ENCODE measurements around the gene DLG3.

Gene DLG3

GRCh38 chrX:70552130-70552704 is 107.6 kb downstream of the DLG3 start:
- H3K4me3 ChIP-seq (ENCODE audit: low read length): no peak overlapping the region
- H3K27ac ChIP-seq (ENCODE audit: low read depth, low read length): no peak overlapping the region
- no peaks in the 10 kb centered on the region for H4K20me1 ChIP-seq (ENCODE audit: control insufficient read depth, insufficient read depth, low read depth, low read length)
- no peak for TF ChIP-seq EZH2phosphoT487 (IDR thresholded peaks at IDR 0.05; ENCODE audit: borderline replicate concordance, low read length)
- TF ChIP-seq, protein P1, sequence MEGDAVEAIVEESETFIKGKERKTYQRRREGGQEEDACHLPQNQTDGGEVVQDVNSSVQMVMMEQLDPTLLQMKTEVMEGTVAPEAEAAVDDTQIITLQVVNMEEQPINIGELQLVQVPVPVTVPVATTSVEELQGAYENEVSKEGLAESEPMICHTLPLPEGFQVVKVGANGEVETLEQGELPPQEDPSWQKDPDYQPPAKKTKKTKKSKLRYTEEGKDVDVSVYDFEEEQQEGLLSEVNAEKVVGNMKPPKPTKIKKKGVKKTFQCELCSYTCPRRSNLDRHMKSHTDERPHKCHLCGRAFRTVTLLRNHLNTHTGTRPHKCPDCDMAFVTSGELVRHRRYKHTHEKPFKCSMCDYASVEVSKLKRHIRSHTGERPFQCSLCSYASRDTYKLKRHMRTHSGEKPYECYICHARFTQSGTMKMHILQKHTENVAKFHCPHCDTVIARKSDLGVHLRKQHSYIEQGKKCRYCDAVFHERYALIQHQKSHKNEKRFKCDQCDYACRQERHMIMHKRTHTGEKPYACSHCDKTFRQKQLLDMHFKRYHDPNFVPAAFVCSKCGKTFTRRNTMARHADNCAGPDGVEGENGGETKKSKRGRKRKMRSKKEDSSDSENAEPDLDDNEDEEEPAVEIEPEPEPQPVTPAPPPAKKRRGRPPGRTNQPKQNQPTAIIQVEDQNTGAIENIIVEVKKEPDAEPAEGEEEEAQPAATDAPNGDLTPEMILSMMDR (IDR thresholded peaks at IDR 0.05; ENCODE audit: low read depth, low read length, poor library complexity, severe bottlenecking): no peak
- H3K79me2 ChIP-seq (ENCODE audit: control insufficient read depth, low read length): no peaks in the 10 kb centered on the region
- no peaks in the 10 kb centered on the region for H3K36me3 ChIP-seq (ENCODE audit: control insufficient read depth, low read length)
- H3F3A ChIP-seq (ENCODE audit: control insufficient read depth, insufficient read depth): no peaks in the 10 kb centered on the region
- H3K27me3 ChIP-seq (ENCODE audit: control insufficient read depth, low read length): no peaks in the 10 kb centered on the region
- no peaks in the 10 kb centered on the region for H3K9me2 ChIP-seq (replicated peaks; ENCODE audit: control insufficient read depth, low read length)
- H3K9me3 ChIP-seq (ENCODE audit: control insufficient read depth, insufficient read depth, low read length): no peaks in the 10 kb centered on the region
- H3K4me2 ChIP-seq (ENCODE audit: low read length): no peak overlapping the region
- H3K4me1 ChIP-seq (ENCODE audit: control insufficient read depth, low read length): peaks cover 4% of the 10 kb centered on the region

- Histone ChIP-seq H3K27ac (ENCODE audit: low read depth, low read length) (no peak overlapping the region), H3K4me3 (ENCODE audit: low read length) (no peak overlapping the region), H3K4me1 (ENCODE audit: control insufficient read depth, low read length) (peaks cover 4% of the 10 kb centered on the region), H3K9me3 (ENCODE audit: control insufficient read depth, insufficient read depth, low read length) (no peaks in the 10 kb centered on the region), H3K36me3 (ENCODE audit: control insufficient read depth, low read length) (no peaks in the 10 kb centered on the region), H4K20me1 (ENCODE audit: control insufficient read depth, insufficient read depth, low read depth, low read length) (no peaks in the 10 kb centered on the region), H3K79me2 (ENCODE audit: control insufficient read depth, low read length) (no peaks in the 10 kb centered on the region), H3F3A (ENCODE audit: control insufficient read depth, insufficient read depth) (no peaks in the 10 kb centered on the region), H3K27me3 (ENCODE audit: control insufficient read depth, low read length) (no peaks in the 10 kb centered on the region), H3K9me2 (replicated peaks; ENCODE audit: control insufficient read depth, low read length) (no peaks in the 10 kb centered on the region), H3K4me2 (ENCODE audit: low read length) (no peak overlapping the region)
- TF ChIP-seq, protein P1 (IDR thresholded peaks at IDR 0.05; ENCODE audit: low read depth, low read length, poor library complexity, severe bottlenecking): no peak
- TF ChIP-seq EZH2phosphoT487 (IDR thresholded peaks at IDR 0.05; ENCODE audit: borderline replicate concordance, low read length): no peak
These were observed 108.9 kb downstream of the DLG3 start for GRCh38 chrX:70553516-70553915.

DNA sequence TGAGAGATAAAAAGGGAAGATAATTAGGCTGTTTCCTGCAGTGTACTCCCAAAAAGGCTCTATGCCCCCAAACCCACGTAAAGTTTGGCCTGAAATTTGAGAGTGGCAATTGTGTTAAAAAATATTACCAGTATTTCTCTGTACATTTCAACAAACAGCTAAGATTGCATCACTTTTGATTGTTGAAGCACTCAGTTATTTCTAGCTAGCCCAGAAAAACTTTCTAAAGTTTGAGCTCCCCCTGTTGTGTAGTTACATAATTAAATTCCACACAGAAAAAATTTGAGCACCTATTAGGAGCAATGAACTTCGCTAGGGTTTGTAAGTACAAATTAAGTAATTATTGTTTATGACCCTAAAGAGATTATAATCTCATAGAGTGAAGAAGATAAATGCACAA is 109.4 kb downstream of the DLG3 start:
- Histone ChIP-seq H3K9me2 (replicated peaks; ENCODE audit: control insufficient read depth, low read length) (no peaks in the 10 kb centered on the region), H3K27ac (ENCODE audit: low read depth, low read length) (no peak overlapping the region), H3K27me3 (ENCODE audit: control insufficient read depth, low read length) (no peaks in the 10 kb centered on the region), H4K20me1 (ENCODE audit: control insufficient read depth, insufficient read depth, low read depth, low read length) (no peaks in the 10 kb centered on the region), H3F3A (ENCODE audit: control insufficient read depth, insufficient read depth) (no peaks in the 10 kb centered on the region), H3K4me1 (ENCODE audit: control insufficient read depth, low read length) (peaks cover 4% of the 10 kb centered on the region), H3K79me2 (ENCODE audit: control insufficient read depth, low read length) (no peaks in the 10 kb centered on the region), H3K36me3 (ENCODE audit: control insufficient read depth, low read length) (no peaks in the 10 kb centered on the region), H3K4me3 (ENCODE audit: low read length) (no peak overlapping the region), H3K4me2 (ENCODE audit: low read length) (no peak overlapping the region), H3K9me3 (ENCODE audit: control insufficient read depth, insufficient read depth, low read length) (no peaks in the 10 kb centered on the region)
- TF ChIP-seq, protein P1 (IDR thresholded peaks at IDR 0.05; ENCODE audit: low read depth, low read length, poor library complexity, severe bottlenecking): peak; percentile 21
- no peak for TF ChIP-seq EZH2phosphoT487 (IDR thresholded peaks at IDR 0.05; ENCODE audit: borderline replicate concordance, low read length)
